Effector memory CD4-positive, alpha-beta T cell (primary cell): ENCODE data around the gene WBP1L.

Source experiments
- DNase-seq, 3 donors: peaks; one replicate each; pipeline ENCODE4 v3.0.0-alpha.2; 2020
- H3K27ac ChIP-seq: 2 replicates; pipeline ENCODE4 v1.7.0; 2013; ENCODE audit warnings: mild to moderate bottlenecking, low read length, moderate library complexity; ENCODE audit not compliant: insufficient read depth, poor library complexity, severe bottlenecking
- H3K27me3 ChIP-seq: replicated peaks from 2 replicates; pipeline ENCODE4 v1.7.0; 2013; ENCODE audit warnings: mild to moderate bottlenecking, low read length; ENCODE audit not compliant: insufficient read depth, control insufficient read depth, poor library complexity, severe bottlenecking
- H3K36me3 ChIP-seq: 2 replicates; pipeline ENCODE4 v1.7.0; 2013; ENCODE audit warnings: mild to moderate bottlenecking, low read length, moderate library complexity; ENCODE audit not compliant: control insufficient read depth, insufficient read depth
- H3K4me1 ChIP-seq: 2 replicates; pipeline ENCODE4 v1.7.0; 2013; ENCODE audit warnings: low read length, mild to moderate bottlenecking; ENCODE audit not compliant: control insufficient read depth, insufficient read depth, poor library complexity, severe bottlenecking
- H3K4me3 ChIP-seq: 2 replicates; pipeline ENCODE4 v1.7.0; 2013; ENCODE audit warnings: low read length, low read depth, mild to moderate bottlenecking; ENCODE audit not compliant: insufficient read depth, poor library complexity, severe bottlenecking
- H3K9me3 ChIP-seq: 2 replicates; pipeline ENCODE4 v1.7.0; 2013; ENCODE audit warnings: mild to moderate bottlenecking, low read length, moderate library complexity; ENCODE audit not compliant: control insufficient read depth

WBP1L gene

DNA sequence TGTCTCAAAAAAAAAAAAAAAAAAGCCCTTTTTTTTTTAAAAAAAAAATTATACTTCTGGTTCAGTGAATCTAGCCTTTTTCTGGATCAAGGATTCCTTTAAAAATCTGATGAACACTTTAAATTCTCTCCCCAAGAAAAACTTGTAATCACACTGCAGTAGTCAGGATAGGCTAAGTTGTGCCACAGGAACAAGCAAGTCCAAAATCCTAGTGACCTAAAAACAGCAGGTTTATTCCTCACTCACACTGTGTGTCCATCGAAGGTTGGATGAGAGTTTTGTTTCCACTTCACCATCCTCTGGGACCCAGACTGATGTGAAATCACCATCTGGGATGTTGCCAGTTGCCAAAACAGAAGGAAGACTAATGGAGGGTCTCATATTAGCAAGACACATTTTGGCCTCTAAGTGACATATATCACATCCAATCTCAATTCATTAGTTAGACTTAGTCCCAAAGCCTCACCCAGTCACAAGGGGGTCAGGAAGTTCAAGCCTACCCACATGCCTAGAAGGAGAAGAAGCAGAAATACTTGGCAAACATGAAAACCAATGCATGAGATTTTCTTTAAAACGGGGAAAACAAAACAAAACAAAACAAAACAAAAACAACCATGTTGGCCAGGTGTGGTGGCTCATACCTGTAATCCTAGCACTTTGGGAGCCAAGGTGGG lies 60.8 kb downstream of the WBP1L start:
- Histone ChIP-seq H3K27me3 (no peaks in the 10 kb centered on the region), H3K4me1 (no peaks in the 10 kb centered on the region), H3K36me3 (peaks cover 23% of the 10 kb centered on the region), H3K4me3 (no peak overlapping the region), H3K9me3 (no peaks in the 10 kb centered on the region), H3K27ac (no peak overlapping the region)
- no peak for DNase-seq

- H3K9me3 ChIP-seq = no peaks in the 10 kb centered on the region
- no peaks in the 10 kb centered on the region for H3K4me1 ChIP-seq
- H3K27me3 ChIP-seq = no peaks in the 10 kb centered on the region
- no peak overlapping the region for H3K4me3 ChIP-seq
- DNase-seq = no peak
- no peak overlapping the region for H3K27ac ChIP-seq
- H3K36me3 ChIP-seq = peaks cover 32% of the 10 kb centered on the region
These were observed 64.6 kb downstream of the WBP1L start for GRCh38 chr10:102808380-102808779.

DNA sequence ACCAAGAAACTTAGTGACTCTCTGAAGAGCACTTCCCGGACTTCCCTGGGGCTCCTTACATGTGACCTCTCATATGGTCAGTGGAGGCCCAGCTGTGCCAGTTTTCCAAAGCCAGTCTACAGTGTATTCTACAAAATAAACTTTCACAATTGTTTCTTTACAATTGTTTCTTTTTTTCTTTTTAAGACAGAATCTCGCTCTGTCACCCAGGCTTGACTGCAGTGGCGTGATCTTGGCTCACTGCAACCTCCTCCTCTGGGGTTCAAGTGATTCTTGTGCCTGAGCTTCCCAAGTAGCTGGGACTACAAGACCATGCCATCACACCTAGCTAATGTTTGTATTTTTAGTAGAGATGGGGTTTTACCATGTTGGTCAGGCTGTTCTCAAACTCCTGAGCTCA lies 67.6 kb downstream of the WBP1L start:
- no peaks in the 10 kb centered on the region for H3K27me3 ChIP-seq
- no peak overlapping the region for H3K4me3 ChIP-seq
- no peak for DNase-seq
- no peak overlapping the region for H3K27ac ChIP-seq
- H3K36me3 ChIP-seq = peaks cover 48% of the 10 kb centered on the region
- H3K9me3 ChIP-seq = no peaks in the 10 kb centered on the region
- no peaks in the 10 kb centered on the region for H3K4me1 ChIP-seq

DNA sequence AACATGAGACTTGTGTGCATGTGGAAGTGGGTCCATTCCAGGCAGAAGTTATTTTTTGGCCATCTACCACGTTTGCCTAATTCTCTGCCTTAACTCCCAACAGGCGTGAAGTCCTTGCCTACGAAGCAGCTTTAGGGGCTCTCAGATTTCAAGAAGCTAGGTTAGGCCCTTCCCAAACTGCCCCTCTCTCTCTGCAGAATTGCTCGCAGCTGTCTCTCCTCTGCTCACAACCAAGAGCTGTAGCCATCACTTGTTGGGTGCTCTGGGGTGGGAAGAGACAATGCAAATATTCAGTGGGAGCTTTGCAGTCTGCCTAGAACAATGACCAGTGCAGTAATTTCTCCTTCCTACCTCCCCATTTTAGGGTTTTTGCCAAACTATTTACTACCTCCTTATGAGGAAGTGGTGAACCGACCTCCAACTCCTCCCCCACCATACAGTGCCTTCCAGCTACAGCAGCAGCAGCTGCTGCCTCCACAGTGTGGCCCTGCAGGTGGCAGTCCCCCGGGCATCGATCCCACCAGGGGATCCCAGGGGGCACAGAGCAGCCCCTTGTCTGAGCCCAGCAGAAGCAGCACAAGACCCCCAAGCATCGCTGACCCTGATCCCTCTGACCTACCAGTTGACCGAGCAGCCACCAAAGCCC lies 68.6 kb downstream of the WBP1L start:
- DNase-seq = no peak
- Histone ChIP-seq H3K9me3 (no peaks in the 10 kb centered on the region), H3K4me1 (no peaks in the 10 kb centered on the region), H3K27me3 (no peaks in the 10 kb centered on the region), H3K27ac (no peak overlapping the region), H3K36me3 (peaks cover 48% of the 10 kb centered on the region), H3K4me3 (no peak overlapping the region)

- Histone ChIP-seq H3K4me3 (no peak overlapping the region), H3K36me3 (peaks cover 48% of the 10 kb centered on the region), H3K27ac (no peak overlapping the region), H3K9me3 (no peaks in the 10 kb centered on the region), H3K4me1 (no peaks in the 10 kb centered on the region), H3K27me3 (no peaks in the 10 kb centered on the region)
- DNase-seq = no peak
These were observed 69.3 kb downstream of the WBP1L start for GRCh38 chr10:102813017-102813541.

- no peaks in the 10 kb centered on the region for H3K4me1 ChIP-seq
- no peaks in the 10 kb centered on the region for H3K9me3 ChIP-seq
- no peaks in the 10 kb centered on the region for H3K27me3 ChIP-seq
- no peak for DNase-seq
- no peak overlapping the region for H3K27ac ChIP-seq
- H3K36me3 ChIP-seq = peaks cover 48% of the 10 kb centered on the region
- no peak overlapping the region for H3K4me3 ChIP-seq
These were observed 70.1 kb downstream of the WBP1L start for GRCh38 chr10:102813734-102814452.

- H3K36me3 ChIP-seq = peaks cover 48% of the 10 kb centered on the region
- no peaks in the 10 kb centered on the region for H3K4me1 ChIP-seq
- no peaks in the 10 kb centered on the region for H3K27me3 ChIP-seq
- H3K9me3 ChIP-seq = no peaks in the 10 kb centered on the region
- no peak for DNase-seq
- no peak overlapping the region for H3K4me3 ChIP-seq
- H3K27ac ChIP-seq = no peak overlapping the region
These were observed 70.7 kb downstream of the WBP1L start for GRCh38 chr10:102814453-102814871.

GRCh38 chr10:102814873-102815661 lies 71.3 kb downstream of the WBP1L start:
- H3K4me3 ChIP-seq = no peak overlapping the region
- no peaks in the 10 kb centered on the region for H3K4me1 ChIP-seq
- H3K36me3 ChIP-seq = peaks cover 44% of the 10 kb centered on the region
- H3K27me3 ChIP-seq = no peaks in the 10 kb centered on the region
- no peaks in the 10 kb centered on the region for H3K9me3 ChIP-seq
- no peak overlapping the region for H3K27ac ChIP-seq
- no peak for DNase-seq

- Histone ChIP-seq H3K9me3 (no peaks in the 10 kb centered on the region), H3K27me3 (no peaks in the 10 kb centered on the region), H3K36me3 (peaks cover 41% of the 10 kb centered on the region), H3K4me3 (no peak overlapping the region), H3K27ac (no peak overlapping the region), H3K4me1 (no peaks in the 10 kb centered on the region)
- DNase-seq = no peak
These were observed 72.2 kb downstream of the WBP1L start for GRCh38 chr10:102815790-102816549.
